Panc1 (cell line): ENCODE measurements around the gene ADARB2. TPM values are rescaled to one million over a fixed set of nuclear protein-coding genes. Genes with fewer than 3 reads are reported as not detected.

Experiments
- ATAC-seq: fragments of 200-7000 bp; cut with Tn5 transposase; 2 replicates; pipeline ENCODE4 v1.9.1; 2020; ENCODE audit warnings: mild to moderate bottlenecking, moderate library complexity
- BruUV-seq: library from RNA; stranded (reverse); fragments of 400-500 nt; replicated peaks from 2 replicates; lab custom pipeline; 2021; lab: Mats Ljungman, UMichigan
- CTCF ChIA-PET: fragments of 300-600 bp; sonication (Branson Sonifier 250); formaldehyde crosslinking; loops from one replicate; lab custom pipeline; 2022; ENCODE audit warnings: antibody characterized with exemption; lab: Charles Lee
- POLR2A ChIA-PET: fragments of 300-600 bp; sonication (Branson Sonifier 250); formaldehyde crosslinking; loops from one replicate; lab custom pipeline; 2022; ENCODE audit warnings: antibody characterized with exemption; lab: Charles Lee
- DNase-seq: peaks from one replicate; pipeline ENCODE4 v3.0.0-alpha.2; 2010; ENCODE audit warnings: low read depth, low spot score
- H3K27ac ChIP-seq: 2 replicates; pipeline ENCODE4 v1.5.1; 2011; ENCODE audit warnings: mild to moderate bottlenecking, low read length, inconsistent platforms
- H3K27me3 ChIP-seq: fragments of 200-500 bp; sonication (Bioruptor generic); 2 replicates; pipeline ENCODE4 v1.6.0; 2014; ENCODE audit warnings: low read length, inconsistent platforms; ENCODE audit not compliant: control insufficient read depth, insufficient read depth
- H3K36me3 ChIP-seq: fragments of 200-500 bp; sonication (Bioruptor generic); 2 replicates; pipeline ENCODE4 v1.5.1; 2014; ENCODE audit warnings: inconsistent platforms, mild to moderate bottlenecking, low read length, moderate library complexity; ENCODE audit not compliant: control insufficient read depth, insufficient read depth
- H3K4me1 ChIP-seq: 2 replicates; pipeline ENCODE4 v1.5.1; 2011; ENCODE audit warnings: inconsistent platforms, mild to moderate bottlenecking, low read length, moderate library complexity; ENCODE audit not compliant: control insufficient read depth, insufficient read depth
- H3K4me3 ChIP-seq, 2 experiments: 2 replicates each; pipeline ENCODE4 v1.5.1; 2011 to 2012; ENCODE audit warnings: low read depth in 2 of 2, low read length in 2 of 2, mild to moderate bottlenecking in 2 of 2, inconsistent platforms in 1 of 2, moderate library complexity in 1 of 2
- H3K9me3 ChIP-seq: fragments of 200-500 bp; sonication (Bioruptor generic); 2 replicates; pipeline ENCODE4 v1.5.1; 2014; ENCODE audit warnings: low read depth, mild to moderate bottlenecking, inconsistent platforms, low read length, moderate library complexity; ENCODE audit not compliant: control insufficient read depth, insufficient read depth
- CTCF ChIP-seq: fragments of 450-650 bp; IDR thresholded peaks from 2 replicates; pipeline ENCODE4 v1.5.1; 2017; ENCODE audit warnings: mild to moderate bottlenecking
- POLR2AphosphoS5 ChIP-seq: IDR thresholded peaks from 2 replicates; pipeline ENCODE4 v1.6.1; 2012; ENCODE audit warnings: mild to moderate bottlenecking, low read depth, low read length, moderate library complexity
- REST ChIP-seq, 2 experiments: IDR thresholded peaks; 2 replicates each; pipeline ENCODE4 v1.6.1; 2011 to 2012; ENCODE audit warnings: low read depth in 2 of 2, control low read depth in 1 of 2, low read length in 1 of 2, mild to moderate bottlenecking in 1 of 2, moderate library complexity in 1 of 2; ENCODE audit not compliant: insufficient read depth in 1 of 2
- SIN3A ChIP-seq: IDR thresholded peaks from 2 replicates; pipeline ENCODE4 v1.6.1; 2012; ENCODE audit warnings: low read depth, mild to moderate bottlenecking, low read length, moderate library complexity, borderline replicate concordance; ENCODE audit not compliant: insufficient read depth
- TCF7L2 ChIP-seq: IDR thresholded peaks from 2 replicates; pipeline ENCODE4 v1.6.1; 2011; ENCODE audit warnings: mild to moderate bottlenecking, low read depth, low read length, inconsistent platforms
- in situ Hi-C: cut with HindIII; loops from 2 replicates; pipeline ENCODE4 v1.10.0; 2016; ENCODE audit warnings: low sequenced_read_pairs, low pct_unique_long_range_greater_than_20kb
- intact Hi-C: fragments of 100-400 bp; cut with micrococcal nuclease; formaldehyde crosslinking; loops from one replicate; pipeline ENCODE4 v1.10.0; 2022; ENCODE audit not compliant: unreplicated experiment
- total RNA-seq: library from RNA; stranded (reverse); gene quantifications from one replicate; pipeline ENCODE4 v1.2.1, GENCODE V29; 2021; ENCODE audit not compliant: unreplicated experiment

Gene ADARB2
- total RNA-seq, 1 experiment from 2014 or later, result 0.31 TPM

DNA sequence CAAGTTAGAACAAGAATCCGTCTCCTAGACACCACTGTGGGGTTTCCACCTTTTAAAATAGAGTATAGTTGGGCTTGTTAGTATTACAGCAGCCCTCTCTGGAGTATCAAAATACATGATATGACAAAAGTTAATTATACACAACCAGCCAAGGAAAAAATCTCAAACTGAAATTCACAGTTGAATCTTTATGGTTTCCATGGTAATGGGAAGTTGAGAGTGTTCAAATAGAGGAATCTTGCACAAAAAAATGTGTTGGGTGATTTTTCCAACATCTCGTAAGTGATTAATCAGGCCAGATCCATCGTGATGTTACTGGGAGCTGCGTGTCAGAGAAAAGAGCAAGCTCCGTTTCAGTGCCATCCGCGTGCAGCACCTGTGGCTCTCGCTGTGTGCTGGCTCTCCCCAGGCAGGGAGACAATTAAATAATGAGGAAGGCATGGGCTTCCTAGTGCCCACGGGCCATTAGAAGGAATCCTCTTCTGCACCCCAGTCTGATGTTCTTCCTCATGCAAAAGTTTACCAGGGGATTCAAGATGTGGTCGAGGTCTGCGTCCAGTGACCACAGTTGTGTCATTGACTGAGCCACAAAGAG, 41.1 kb upstream of the ADARB2 start:
- ChIA-PET CTCF (no interaction called here), POLR2A (no interaction called here)
- Histone ChIP-seq H3K27ac (no peak overlapping the region), H3K27me3 (no peaks in the 10 kb centered on the region), H3K4me3 (no peak overlapping the region), H3K4me1 (no peaks in the 10 kb centered on the region), H3K9me3 (no peaks in the 10 kb centered on the region), H3K36me3 (no peaks in the 10 kb centered on the region)
- no peak for DNase-seq
- intact Hi-C loops (no loop called here), in situ Hi-C loops (no loop called here)
- TF ChIP-seq POLR2AphosphoS5 (no peak), CTCF (no peak), REST (IDR thresholded peaks at IDR 0.05; ENCODE audit: insufficient read depth in 1 of 2, low read depth in 2 of 2, low read length in 1 of 2) (no peak), SIN3A (no peak), TCF7L2 (no peak)
- no peak for ATAC-seq
- BruUV-seq, result no TSS peak

- intact Hi-C loops, result no loop called here
- POLR2A ChIA-PET, result no interaction called here
Observed at GRCh38 chr10:1776127-1776662, 38.9 kb upstream of the ADARB2 start.

More at GRCh38 chr10:1776127-1776662, 38.9 kb upstream of the ADARB2 start:
- Histone ChIP-seq H3K9me3 (no peaks in the 10 kb centered on the region), H3K27ac (no peak overlapping the region), H3K4me1 (no peaks in the 10 kb centered on the region), H3K27me3 (no peaks in the 10 kb centered on the region), H3K4me3 (no peak overlapping the region), H3K36me3 (no peaks in the 10 kb centered on the region)
- CTCF ChIA-PET, result no interaction called here
- no peak for DNase-seq
- ATAC-seq, result no peak
- no TSS peak for BruUV-seq
- in situ Hi-C loops, result no loop called here
- TF ChIP-seq CTCF (no peak), REST (IDR thresholded peaks at IDR 0.05; ENCODE audit: insufficient read depth in 1 of 2, low read depth in 2 of 2, low read length in 1 of 2) (no peak), SIN3A (no peak), POLR2AphosphoS5 (no peak), TCF7L2 (no peak)
